Measurements from ENCODE around the gene CREB5. TPM values are rescaled to one million over a fixed set of nuclear protein-coding genes. Genes with fewer than 3 reads are reported as not detected.

The CREB5 gene
- total RNA-seq, 2 experiments from 2014 or later: 1.2 to 1.5 TPM

DNA sequence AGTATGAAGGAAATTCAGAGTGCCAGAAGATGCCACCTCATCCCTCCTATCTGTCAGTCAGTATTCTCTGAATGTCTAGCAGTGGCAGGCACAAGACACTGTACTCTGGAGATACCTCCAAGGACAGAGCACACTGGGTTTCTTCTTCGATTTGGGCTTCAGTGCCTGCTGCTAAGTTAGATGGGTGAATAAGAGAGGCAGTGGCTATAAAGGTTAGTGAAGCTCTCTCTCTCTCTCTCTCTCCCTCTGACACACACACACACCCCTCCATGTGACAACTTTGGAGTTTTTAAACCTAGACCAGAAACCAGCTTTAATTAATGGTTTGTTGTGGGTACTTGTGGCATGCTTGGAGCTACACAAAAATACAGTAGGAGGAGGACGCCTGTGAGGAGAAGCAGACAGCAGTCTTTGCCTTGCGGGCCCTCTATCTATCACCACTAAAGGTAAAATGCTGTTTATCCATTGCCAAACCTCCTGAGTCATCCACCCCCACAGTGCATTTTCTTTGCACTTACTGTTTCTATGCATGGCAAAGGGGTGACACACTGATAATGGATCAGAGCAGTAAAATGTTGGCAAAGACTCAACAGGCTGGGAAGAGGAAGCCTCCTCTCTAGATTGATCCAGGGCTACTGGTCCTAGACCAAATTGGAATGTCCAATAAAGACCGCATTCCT lies 443.4 kb downstream of the CREB5 start:
- POLR2A ChIA-PET: no interaction called here
- H3K27me3 Mint-ChIP-seq: peaks cover 48% of the 10 kb centered on the region
- no peaks in the 10 kb centered on the region for H3K9me3 Mint-ChIP-seq
- TF ChIP-seq, protein P1, sequence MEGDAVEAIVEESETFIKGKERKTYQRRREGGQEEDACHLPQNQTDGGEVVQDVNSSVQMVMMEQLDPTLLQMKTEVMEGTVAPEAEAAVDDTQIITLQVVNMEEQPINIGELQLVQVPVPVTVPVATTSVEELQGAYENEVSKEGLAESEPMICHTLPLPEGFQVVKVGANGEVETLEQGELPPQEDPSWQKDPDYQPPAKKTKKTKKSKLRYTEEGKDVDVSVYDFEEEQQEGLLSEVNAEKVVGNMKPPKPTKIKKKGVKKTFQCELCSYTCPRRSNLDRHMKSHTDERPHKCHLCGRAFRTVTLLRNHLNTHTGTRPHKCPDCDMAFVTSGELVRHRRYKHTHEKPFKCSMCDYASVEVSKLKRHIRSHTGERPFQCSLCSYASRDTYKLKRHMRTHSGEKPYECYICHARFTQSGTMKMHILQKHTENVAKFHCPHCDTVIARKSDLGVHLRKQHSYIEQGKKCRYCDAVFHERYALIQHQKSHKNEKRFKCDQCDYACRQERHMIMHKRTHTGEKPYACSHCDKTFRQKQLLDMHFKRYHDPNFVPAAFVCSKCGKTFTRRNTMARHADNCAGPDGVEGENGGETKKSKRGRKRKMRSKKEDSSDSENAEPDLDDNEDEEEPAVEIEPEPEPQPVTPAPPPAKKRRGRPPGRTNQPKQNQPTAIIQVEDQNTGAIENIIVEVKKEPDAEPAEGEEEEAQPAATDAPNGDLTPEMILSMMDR (IDR thresholded peaks at IDR 0.05): no peak
- H3K27ac Mint-ChIP-seq: no peak overlapping the region
- peaks cover 7% of the 10 kb centered on the region for H3K4me1 Mint-ChIP-seq (ENCODE audit: low read depth)
- intact Hi-C loops (cut with micrococcal nuclease): loop anchor here (10.0 kb wide), 1 partner anchor 561 kb away; no protein-coding TSS in a partner anchor
- no peaks in the 10 kb centered on the region for H3K36me3 Mint-ChIP-seq (ENCODE audit: low read depth)
- no peak overlapping the region for H3K4me3 Mint-ChIP-seq
- CTCF ChIA-PET: no interaction called here
- ATAC-seq: no peak
- DNase-seq: no peak

DNA sequence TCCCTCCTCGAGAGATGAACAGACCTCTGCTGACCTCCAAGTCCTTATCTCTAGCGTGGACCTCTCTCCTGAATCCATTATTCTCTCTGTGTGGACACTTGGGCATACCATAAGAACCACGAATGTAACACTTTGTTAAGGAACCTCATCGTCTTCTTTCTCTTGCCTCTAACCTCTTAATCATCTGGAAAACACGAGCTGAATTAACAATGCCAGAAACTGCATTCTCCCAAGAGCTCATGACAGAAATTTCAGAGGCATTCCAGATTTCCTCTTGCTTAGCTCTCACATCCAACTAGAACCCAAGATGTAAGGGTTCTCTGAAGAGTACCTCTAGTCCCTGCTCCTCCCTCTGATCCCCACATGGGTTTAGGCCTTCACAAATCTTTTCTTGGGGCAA lies 444.3 kb downstream of the CREB5 start:
- no peak for ATAC-seq
- Mint-ChIP-seq H3K9me3 (no peaks in the 10 kb centered on the region), H3K36me3 (ENCODE audit: low read depth) (no peaks in the 10 kb centered on the region), H3K4me3 (no peak overlapping the region), H3K4me1 (ENCODE audit: low read depth) (peaks cover 7% of the 10 kb centered on the region), H3K27ac (no peak overlapping the region), H3K27me3 (peaks cover 44% of the 10 kb centered on the region)
- intact Hi-C loops (cut with micrococcal nuclease): loop anchor here (10.0 kb wide), 1 partner anchor 562 kb away; no protein-coding TSS in a partner anchor
- DNase-seq: no peak
- TF ChIP-seq, protein P1 (IDR thresholded peaks at IDR 0.05): no peak
- POLR2A ChIA-PET: no interaction called here
- CTCF ChIA-PET: interaction anchor here (1.5 kb wide), 1 partner anchor 11 kb away, joined by 5 read pairs; no protein-coding TSS in a partner anchor

DNA sequence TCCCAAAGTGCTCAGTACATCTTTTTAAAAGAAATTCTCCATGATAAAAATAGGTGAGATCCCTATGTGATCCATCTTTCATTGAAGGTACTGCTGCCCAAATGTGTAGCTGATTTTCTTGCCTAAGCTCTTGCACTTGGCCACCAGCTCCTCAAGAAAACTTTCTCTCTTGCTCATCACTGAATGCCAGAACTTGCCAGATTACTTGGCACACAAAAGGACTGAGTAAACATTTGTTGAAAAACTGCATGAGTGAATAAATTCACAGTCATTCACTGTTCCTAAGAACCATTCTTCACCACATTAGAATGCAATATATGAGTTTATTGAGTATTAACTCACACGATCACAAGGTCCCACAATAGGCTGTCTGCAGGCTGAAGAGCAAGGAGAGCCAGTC lies 445.9 kb downstream of the CREB5 start:
- Mint-ChIP-seq H3K36me3 (ENCODE audit: low read depth) (no peaks in the 10 kb centered on the region), H3K9me3 (no peaks in the 10 kb centered on the region), H3K4me3 (no peak overlapping the region), H3K27ac (no peak overlapping the region), H3K4me1 (ENCODE audit: low read depth) (peaks cover 5% of the 10 kb centered on the region), H3K27me3 (peaks cover 35% of the 10 kb centered on the region)
- CTCF ChIA-PET: interaction anchor here (1.5 kb wide), 1 partner anchor 12 kb away, joined by 5 read pairs; no protein-coding TSS in a partner anchor
- intact Hi-C loops (cut with micrococcal nuclease): loop anchor here (10.0 kb wide), 1 partner anchor 563 kb away; no protein-coding TSS in a partner anchor
- TF ChIP-seq, protein P1 (IDR thresholded peaks at IDR 0.05): no peak
- POLR2A ChIA-PET: no interaction called here
- DNase-seq (no peak), ATAC-seq (no peak)

DNA sequence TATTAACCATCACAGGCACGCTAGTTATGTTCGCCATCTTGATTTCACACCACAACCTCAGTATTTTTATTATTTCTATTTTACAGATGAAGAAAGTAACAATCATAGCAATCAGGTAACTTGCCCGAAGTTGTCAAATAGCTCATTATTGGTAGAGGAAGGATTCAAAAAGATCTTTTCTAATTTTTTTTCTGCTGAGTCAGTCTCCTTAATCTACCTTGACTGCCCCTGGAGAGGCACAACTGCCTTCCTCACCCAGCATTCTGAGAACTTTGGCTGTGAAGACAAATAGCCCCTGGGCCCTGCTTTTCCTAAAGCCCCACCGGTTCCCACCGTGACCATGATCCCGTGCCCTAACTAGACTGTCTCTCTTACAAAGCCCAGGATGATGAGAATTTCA lies 446.6 kb downstream of the CREB5 start:
- DNase-seq (no peak), ATAC-seq (no peak)
- ChIA-PET POLR2A (no interaction called here), CTCF (interaction anchor here (0.7 kb wide), 1 partner anchor 31 kb away, joined by 3 read pairs; no protein-coding TSS in a partner anchor)
- intact Hi-C loops (cut with micrococcal nuclease): loop anchor here (10.0 kb wide), 1 partner anchor 564 kb away; no protein-coding TSS in a partner anchor
- Mint-ChIP-seq H3K36me3 (ENCODE audit: low read depth) (no peaks in the 10 kb centered on the region), H3K4me3 (no peak overlapping the region), H3K9me3 (no peaks in the 10 kb centered on the region), H3K27me3 (peaks cover 28% of the 10 kb centered on the region), H3K27ac (no peak overlapping the region), H3K4me1 (ENCODE audit: low read depth) (no peaks in the 10 kb centered on the region)
- TF ChIP-seq, protein P1 (IDR thresholded peaks at IDR 0.05): no peak

DNA sequence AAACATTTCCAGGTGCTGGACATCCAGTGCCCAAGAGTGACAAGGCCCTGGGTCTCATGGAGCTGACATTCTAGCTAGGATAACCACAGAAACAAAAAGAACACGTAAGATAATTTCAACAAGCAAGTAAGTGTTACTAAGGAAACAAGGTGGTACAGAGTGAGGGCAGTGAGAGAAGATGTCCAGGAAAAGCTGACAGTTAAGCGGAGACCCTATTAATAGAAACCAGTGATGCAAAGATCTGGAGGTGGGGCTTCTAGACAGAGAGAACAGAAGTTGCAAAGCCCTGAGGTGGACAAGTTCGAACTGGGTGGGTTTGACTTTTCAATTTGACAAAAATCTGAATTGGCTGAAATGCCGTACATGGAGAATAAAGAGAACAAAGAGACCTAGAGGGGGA lies 449.5 kb downstream of the CREB5 start:
- POLR2A ChIA-PET: no interaction called here

More for the DNA sequence above, 449.5 kb downstream of the CREB5 start:
- intact Hi-C loops (cut with micrococcal nuclease): no loop called here
- TF ChIP-seq, protein P1 (IDR thresholded peaks at IDR 0.05): no peak
- Mint-ChIP-seq H3K27me3 (peaks cover 16% of the 10 kb centered on the region), H3K9me3 (no peaks in the 10 kb centered on the region), H3K4me1 (ENCODE audit: low read depth) (no peaks in the 10 kb centered on the region), H3K36me3 (ENCODE audit: low read depth) (no peaks in the 10 kb centered on the region), H3K4me3 (no peak overlapping the region), H3K27ac (no peak overlapping the region)
- CTCF ChIA-PET: no interaction called here
- ATAC-seq (no peak), DNase-seq (no peak)
